GM12891 (cell line): ENCODE data around the gene IRF8.

Source experiments
- POLR2A ChIP-seq: IDR thresholded peaks from 2 replicates; pipeline ENCODE4 v1.6.1; 2011; ENCODE audit warnings: low read depth, low read length, control low read depth
- POLR2AphosphoS5 ChIP-seq: IDR thresholded peaks from 2 replicates; pipeline ENCODE4 v1.6.1; 2011; ENCODE audit warnings: low read depth, low read length, control low read depth
- POU2F2 ChIP-seq: IDR thresholded peaks from 2 replicates; pipeline ENCODE4 v1.6.1; 2011; ENCODE audit warnings: low read depth, mild to moderate bottlenecking, control low read depth, low read length, moderate library complexity
- SPI1 ChIP-seq: IDR thresholded peaks from 2 replicates; pipeline ENCODE4 v1.6.1; 2011; ENCODE audit warnings: low read depth, low read length, control low read depth

DNA sequence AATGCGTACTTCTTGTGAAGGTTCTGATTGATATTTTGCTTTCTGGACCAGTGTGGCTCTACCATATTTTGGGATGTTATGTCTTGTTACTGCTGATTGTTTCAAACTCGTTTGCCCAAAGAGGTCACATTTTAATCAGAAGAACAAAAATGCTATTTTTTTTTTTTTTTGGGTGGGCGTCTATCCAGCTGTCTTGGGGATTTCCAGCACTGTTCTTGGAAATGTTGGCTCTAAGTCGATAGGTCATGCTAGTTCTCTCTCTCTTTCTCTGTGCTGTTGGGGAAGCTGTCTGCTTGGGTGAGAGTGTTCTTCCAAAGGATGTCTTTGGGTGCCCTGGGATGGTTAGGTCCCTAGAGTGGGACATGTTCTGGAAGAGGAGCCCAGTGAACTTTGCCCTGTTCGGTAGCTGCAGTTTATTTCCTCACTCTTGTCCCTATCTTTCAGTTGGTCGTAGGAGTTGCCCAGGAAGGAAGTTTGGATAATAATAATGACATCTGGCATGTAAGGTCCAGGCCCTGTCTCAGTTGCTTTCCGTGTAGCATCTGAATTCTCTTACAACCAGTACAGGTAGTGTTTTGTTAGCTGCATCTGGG lies 2.9 kb downstream of the IRF8 start:
- TF ChIP-seq POLR2AphosphoS5 (no peak), POU2F2 (no peak), POLR2A (no peak; the same call in 1 of the 2 replicates), SPI1 (no peak)
